Glomerular visceral epithelial cell (primary cell): ENCODE measurements around the gene DERA.
A peak's percentile ranks its signal among the peaks of the same experiment; 100 is the strongest.
"Not testable (repeated sequence)": the region's sequence is repeated elsewhere in the genome, so short reads cannot be mapped to it uniquely, and the experiment has no call there.

Experiments used
- DNase-seq: peaks from one replicate; pipeline ENCODE4 v3.0.0-alpha.2; 2016; ENCODE audit errors: extremely low spot score

The DERA gene

GRCh38 chr12:16008421-16008824 is 97.3 kb downstream of the DERA start:
- no peak for DNase-seq

GRCh38 chr12:16012117-16012516 is 101.0 kb downstream of the DERA start:
- DNase-seq: no peak

GRCh38 chr12:16013722-16014121 is 102.6 kb downstream of the DERA start:
- DNase-seq: not testable (repeated sequence)

- not testable (repeated sequence) for DNase-seq
Measured at GRCh38 chr12:16014394-16014793, 103.3 kb downstream of the DERA start.

- no peak for DNase-seq
Measured at GRCh38 chr12:16016748-16017147, 105.6 kb downstream of the DERA start.

GRCh38 chr12:16018306-16018705 is 107.2 kb downstream of the DERA start:
- no peak for DNase-seq

GRCh38 chr12:16019136-16019535 is 108.0 kb downstream of the DERA start:
- no peak for DNase-seq

- DNase-seq: no peak
Measured at GRCh38 chr12:16020031-16020430, 108.9 kb downstream of the DERA start.

- no peak for DNase-seq
Measured at GRCh38 chr12:16021026-16021425, 109.9 kb downstream of the DERA start.

- no peak for DNase-seq
Measured at GRCh38 chr12:16021676-16022075, 110.5 kb downstream of the DERA start.

- DNase-seq: no peak
Measured at GRCh38 chr12:16027002-16027401, 115.9 kb downstream of the DERA start.

- DNase-seq: no peak
Measured at GRCh38 chr12:16030744-16031143, 119.6 kb downstream of the DERA start.

GRCh38 chr12:16034136-16034817 is 123.1 kb downstream of the DERA start:
- DNase-seq: no peak

- DNase-seq: no peak
Measured at GRCh38 chr12:16036073-16036472, 124.9 kb downstream of the DERA start.

GRCh38 chr12:16037533-16037932 is 126.4 kb downstream of the DERA start:
- DNase-seq: no peak

GRCh38 chr12:16043480-16043879 is 132.3 kb downstream of the DERA start:
- no peak for DNase-seq

GRCh38 chr12:16046266-16046665 is 135.1 kb downstream of the DERA start:
- DNase-seq: no peak

GRCh38 chr12:16048511-16048910 is 137.4 kb downstream of the DERA start:
- DNase-seq: no peak

- no peak for DNase-seq
Measured at GRCh38 chr12:16056910-16057309, 145.8 kb downstream of the DERA start.

GRCh38 chr12:16057351-16057751 is 146.2 kb downstream of the DERA start:
- not testable (repeated sequence) for DNase-seq

GRCh38 chr12:16062611-16063010 is 151.5 kb downstream of the DERA start:
- no peak for DNase-seq

- DNase-seq: peak; percentile 19
Measured at GRCh38 chr12:16063726-16064125, 152.6 kb downstream of the DERA start.

- DNase-seq: no peak
Measured at GRCh38 chr12:16070113-16070512, 159.0 kb downstream of the DERA start.

- no peak for DNase-seq
Measured at GRCh38 chr12:16072678-16073077, 161.5 kb downstream of the DERA start.
